Neuronal stem cell (in vitro differentiated cells): ENCODE data around the gene LGALS16. TPM values are rescaled to one million over a fixed set of nuclear protein-coding genes. Genes with fewer than 3 reads are reported as not detected.

Source experiments
- DNase-seq: peaks from one replicate; pipeline ENCODE4 v3.0.0-alpha.2; 2013; ENCODE audit warnings: low spot score
- H2AFZ ChIP-seq: one replicate; pipeline ENCODE4 v1.6.1; 2013; ENCODE audit warnings: mild to moderate bottlenecking, low read length, inconsistent platforms
- H2AK5ac ChIP-seq: 2 replicates; pipeline ENCODE4 v1.6.1; 2013; ENCODE audit warnings: low read depth, mild to moderate bottlenecking, inconsistent platforms, low read length, moderate library complexity, mixed read lengths
- H2BK120ac ChIP-seq: 2 replicates; pipeline ENCODE4 v1.6.1; 2013; ENCODE audit warnings: low read depth, mild to moderate bottlenecking, inconsistent platforms, low read length, moderate library complexity, mixed read lengths
- H2BK12ac ChIP-seq: one replicate; pipeline ENCODE4 v1.6.1; 2013; ENCODE audit warnings: low read length, inconsistent platforms
- H2BK15ac ChIP-seq: 2 replicates; pipeline ENCODE4 v1.6.1; 2013; ENCODE audit warnings: mild to moderate bottlenecking, low read length, inconsistent platforms, mixed read lengths
- H2BK5ac ChIP-seq: one replicate; pipeline ENCODE4 v1.6.1; 2013; ENCODE audit warnings: inconsistent platforms, mild to moderate bottlenecking, low read length, moderate library complexity
- H3K14ac ChIP-seq: one replicate; pipeline ENCODE4 v1.6.1; 2013; ENCODE audit warnings: low read length, inconsistent platforms
- H3K18ac ChIP-seq: 2 replicates; pipeline ENCODE4 v1.6.1; 2013; ENCODE audit warnings: low read length, inconsistent platforms
- H3K23ac ChIP-seq: 2 replicates; pipeline ENCODE4 v1.6.1; 2013; ENCODE audit warnings: low read depth, mild to moderate bottlenecking, mixed read lengths, low read length, inconsistent platforms; ENCODE audit not compliant: poor library complexity
- H3K27ac ChIP-seq: replicated peaks from 3 replicates; pipeline ENCODE4 v1.5.1; 2013; ENCODE audit warnings: low read length, inconsistent platforms
- H3K27me3 ChIP-seq, 3 experiments: 2 replicates each; pipeline ENCODE4 v1.6.1; 2013; ENCODE audit warnings: low read length in 3 of 3, mild to moderate bottlenecking in 2 of 3, inconsistent platforms in 1 of 3, low read depth in 1 of 3, mixed read lengths in 1 of 3, moderate library complexity in 1 of 3; ENCODE audit not compliant: control insufficient read depth in 3 of 3, insufficient read depth in 3 of 3
- H3K36me3 ChIP-seq, 2 donors: replicated peaks in 1 of 2; 2 replicates each; pipeline ENCODE4 v1.6.1; 2013; ENCODE audit warnings: low read length in 2 of 2; ENCODE audit not compliant: control insufficient read depth in 2 of 2, insufficient read depth in 2 of 2
- H3K4ac ChIP-seq: 2 replicates; pipeline ENCODE4 v1.6.1; 2013; ENCODE audit warnings: inconsistent platforms, mild to moderate bottlenecking, low read length, moderate library complexity
- H3K4me1 ChIP-seq, 2 donors: 1 replicate in 1 of 2; 2 replicates in 1 of 2; pipeline ENCODE4 v1.6.1; 2013; ENCODE audit warnings: low read length in 2 of 2, low read depth in 1 of 2; ENCODE audit not compliant: control insufficient read depth in 2 of 2, insufficient read depth in 1 of 2
- H3K4me2 ChIP-seq: one replicate; pipeline ENCODE4 v1.6.1; 2013; ENCODE audit warnings: mild to moderate bottlenecking, low read length, inconsistent platforms; ENCODE audit not compliant: insufficient read depth, poor library complexity, severe bottlenecking
- H3K4me3 ChIP-seq, 2 donors: 2 replicates each; pipeline ENCODE4 v1.5.1; 2013; ENCODE audit warnings: low read length in 2 of 2, mild to moderate bottlenecking in 2 of 2, inconsistent platforms in 1 of 2, moderate library complexity in 1 of 2
- H3K79me1 ChIP-seq: one replicate; pipeline ENCODE4 v1.6.1; 2013; ENCODE audit warnings: low read depth, mild to moderate bottlenecking, inconsistent platforms, low read length, moderate library complexity
- H3K9ac ChIP-seq: one replicate; pipeline ENCODE4 v1.6.1; 2013; ENCODE audit warnings: mild to moderate bottlenecking, low read depth, low read length, inconsistent platforms; ENCODE audit not compliant: poor library complexity
- H3K9me3 ChIP-seq, 2 donors: replicated peaks in 1 of 2; 2 replicates each; pipeline versions ENCODE3 to v1.6.1; 2013; ENCODE audit warnings: low read length in 2 of 2, mild to moderate bottlenecking in 2 of 2, inconsistent platforms in 1 of 2, low read depth in 1 of 2, mixed read lengths in 1 of 2, moderate library complexity in 1 of 2; ENCODE audit not compliant: control insufficient read depth in 2 of 2, insufficient read depth in 1 of 2
- H4K8ac ChIP-seq: one replicate; pipeline ENCODE4 v1.6.1; 2013; ENCODE audit warnings: low read depth, mild to moderate bottlenecking, inconsistent platforms, low read length, moderate library complexity
- H4K91ac ChIP-seq: one replicate; pipeline ENCODE4 v1.6.1; 2013; ENCODE audit warnings: low read length, low read depth, mild to moderate bottlenecking, inconsistent platforms; ENCODE audit not compliant: poor library complexity
- WGBS, 2 donors: extraction: QIAGEN DNeasy Blood & Tissue Kit; methylation state at CpG; one replicate each; pipeline ENCODE4 v1.1.7; 2013; ENCODE audit warnings: missing lambda C conversion rate in 2 of 2, mixed read lengths in 1 of 2; ENCODE audit not compliant: insufficient read length in 2 of 2, insufficient replicate concordance in 1 of 2; ENCODE audit errors: extremely low coverage in 2 of 2; 5-methylcytosine and 5-hydroxymethylcytosine counted together
- polyA plus RNA-seq, 2 experiments: library from polyadenylated mRNA; stranded (reverse); fragments of 200-250 nt; gene quantifications; one replicate each; pipeline ENCODE4 v1.2.3, GENCODE V29; 2013

Gene LGALS16, protein sequence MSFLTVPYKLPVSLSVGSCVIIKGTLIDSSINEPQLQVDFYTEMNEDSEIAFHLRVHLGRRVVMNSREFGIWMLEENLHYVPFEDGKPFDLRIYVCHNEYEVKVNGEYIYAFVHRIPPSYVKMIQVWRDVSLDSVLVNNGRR
- not detected for polyA plus RNA-seq (2013, experiment 1 of 2)
- polyA plus RNA-seq (2013, experiment 2 of 2) = not detected

DNA sequence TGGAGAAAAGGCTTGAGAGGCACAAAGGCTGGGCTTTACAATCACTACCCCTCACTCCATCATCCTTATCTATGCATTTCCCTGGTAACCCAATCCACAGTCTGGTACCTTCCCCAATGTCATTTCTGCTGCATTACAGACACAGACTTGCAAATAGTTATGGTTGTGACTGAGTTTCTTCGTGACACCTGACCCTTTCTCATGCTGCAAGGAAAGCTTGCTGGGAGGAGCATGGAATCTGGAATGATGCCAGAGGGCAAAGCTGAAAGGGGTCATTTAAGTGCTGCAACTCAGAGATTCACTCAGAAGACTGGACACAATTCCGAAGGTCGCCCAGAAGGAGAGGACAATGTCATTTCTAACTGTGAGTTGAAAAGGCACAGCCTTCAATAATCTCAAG lies at the start of gene LGALS16:
LGALS16 (plus strand) TSS at position 301 of the 400 bp plus-strand sequence; CDS start at position 350, 49 bp downstream.
- Histone ChIP-seq H3K14ac (no peak within 1 kb of the TSS), H4K91ac (no peak within 1 kb of the TSS), H3K27me3 (peaks cover 0 to 3% (median 0%) of the 10 kb centered on the region in 3 experiments), H3K27ac (no peak within 1 kb of the TSS), H3K23ac (no peak within 1 kb of the TSS), H3K9ac (peak within 1 kb of the TSS; percentile 18), H3K4me2 (no peak within 1 kb of the TSS), H2AK5ac (no peak within 1 kb of the TSS), H2AFZ (no peak within 1 kb of the TSS), H4K8ac (no peak within 1 kb of the TSS), H3K36me3 (no peaks in the 10 kb centered on the region), H3K18ac (no peak within 1 kb of the TSS), H3K79me1 (peaks cover 1% of the 10 kb centered on the region), H3K9me3 (no peaks in the 10 kb centered on the region), H3K4me1 (no peaks in the 10 kb centered on the region), H2BK15ac (no peak within 1 kb of the TSS), H2BK5ac (no peak within 1 kb of the TSS), H3K4ac (no peak within 1 kb of the TSS), H2BK12ac (no peak within 1 kb of the TSS), H3K4me3 (peak within 1 kb of the TSS in 1 of 2 donors; percentile 63), H2BK120ac (no peak within 1 kb of the TSS)
- no peak for DNase-seq
- WGBS, 2 donors = no CpG with 5 or more reads among the region's 3 CpGs

DNA sequence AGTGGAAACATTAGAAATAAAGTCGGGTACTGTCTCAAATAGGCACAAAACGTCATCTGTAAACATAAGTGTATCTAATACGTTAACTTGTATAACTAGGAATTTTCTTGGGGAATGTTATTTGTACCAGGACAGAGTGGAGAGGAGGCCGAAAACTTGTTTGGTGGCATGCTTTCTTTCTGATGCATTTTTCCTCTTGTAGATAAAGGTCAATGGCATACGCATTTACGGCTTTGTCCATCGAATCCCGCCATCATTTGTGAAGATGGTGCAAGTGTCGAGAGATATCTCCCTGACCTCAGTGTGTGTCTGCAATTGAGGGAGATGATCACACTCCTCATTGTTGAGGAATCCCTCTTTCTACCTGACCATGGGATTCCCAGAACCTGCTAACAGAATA lies 48.7 kb upstream of the LGALS16 start:
- H2BK15ac ChIP-seq = no peak overlapping the region
- H3K79me1 ChIP-seq = no peaks in the 10 kb centered on the region

DNA sequence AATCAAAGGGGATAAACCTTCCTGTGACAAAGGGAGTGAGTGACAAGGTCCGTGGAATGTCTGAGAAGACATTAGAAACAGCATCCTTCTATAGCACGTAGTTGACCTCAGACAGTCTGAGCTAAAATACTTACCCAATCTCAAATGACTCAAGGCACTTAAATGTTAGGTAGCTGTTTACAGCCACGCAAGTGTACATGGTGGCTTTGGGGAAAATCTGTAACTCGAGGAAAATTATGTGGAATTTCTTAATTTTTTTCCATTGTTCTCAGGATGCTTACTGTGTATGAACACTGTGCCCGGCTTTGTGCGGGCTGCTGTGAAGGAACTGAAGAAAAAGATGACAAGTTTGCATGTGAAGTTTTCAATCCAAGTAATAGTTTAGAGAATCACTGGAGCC lies 48.2 kb upstream of the LGALS16 start:
- no peak overlapping the region for H2AK5ac ChIP-seq
- no peak overlapping the region for H2BK120ac ChIP-seq
- H3K18ac ChIP-seq = no peak overlapping the region
- no peak overlapping the region for H3K14ac ChIP-seq
- no peak overlapping the region for H2BK5ac ChIP-seq
- H3K27ac ChIP-seq = no peak overlapping the region
- no CpG with 5 or more reads among the region's 6 CpGs for WGBS, 2 donors
- no peak overlapping the region for H3K4ac ChIP-seq
- H3K4me2 ChIP-seq = no peak overlapping the region
- peaks cover 0 to 6% (median 0%) of the 10 kb centered on the region in 3 experiments for H3K27me3 ChIP-seq
- no peak overlapping the region for H2AFZ ChIP-seq
- H2BK12ac ChIP-seq = no peak overlapping the region
- H4K91ac ChIP-seq = no peak overlapping the region
- no peaks in the 10 kb centered on the region for H3K36me3 ChIP-seq
- no peaks in the 10 kb centered on the region for H3K79me1 ChIP-seq
- no peak for DNase-seq
- H3K9ac ChIP-seq = no peak overlapping the region
- no peak overlapping the region for H4K8ac ChIP-seq
- no peak overlapping the region for H3K4me3 ChIP-seq
- H3K4me1 ChIP-seq = no peaks in the 10 kb centered on the region
- no peak overlapping the region for H2BK15ac ChIP-seq
- H3K23ac ChIP-seq = no peak overlapping the region
- peaks cover 0 to 2% of the 10 kb centered on the region in 2 donors for H3K9me3 ChIP-seq

More for the DNA sequence above, 48.7 kb upstream of the LGALS16 start:
- Histone ChIP-seq H3K27me3 (peaks cover 0 to 6% (median 0%) of the 10 kb centered on the region in 3 experiments), H2BK120ac (no peak overlapping the region), H3K9ac (no peak overlapping the region), H4K8ac (no peak overlapping the region), H3K9me3 (peaks cover 0 to 2% of the 10 kb centered on the region in 2 donors), H2BK12ac (no peak overlapping the region), H2BK5ac (no peak overlapping the region), H2AFZ (no peak overlapping the region), H3K4me3 (no peak overlapping the region), H3K4me2 (no peak overlapping the region), H3K23ac (no peak overlapping the region), H4K91ac (no peak overlapping the region), H3K4me1 (no peaks in the 10 kb centered on the region), H2AK5ac (no peak overlapping the region), H3K4ac (no peak overlapping the region), H3K18ac (no peak overlapping the region), H3K36me3 (no peaks in the 10 kb centered on the region), H3K14ac (no peak overlapping the region), H3K27ac (no peak overlapping the region)
- no peak for DNase-seq
- no CpG with 5 or more reads among the region's 9 CpGs for WGBS, 2 donors

DNA sequence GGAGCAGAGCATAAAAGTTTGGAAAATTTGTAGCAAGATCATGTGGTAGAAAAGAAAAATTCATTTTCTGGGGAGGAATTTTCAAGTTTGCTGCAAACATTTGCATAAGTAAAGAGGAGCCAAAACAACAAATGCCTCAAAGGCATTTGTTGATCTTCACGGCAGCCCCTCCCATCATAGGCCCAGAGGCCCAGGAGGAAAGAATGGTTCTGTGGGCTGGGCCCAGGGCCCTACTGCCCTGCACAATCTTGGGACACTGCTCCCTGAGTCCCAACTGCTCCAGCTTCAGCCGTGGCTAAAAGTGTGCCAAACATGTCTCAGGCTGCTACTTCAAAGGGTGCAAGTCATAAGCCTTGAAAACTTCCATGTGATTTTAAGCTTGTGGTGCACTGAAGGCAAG lies 42.1 kb upstream of the LGALS16 start:
- no peak overlapping the region for H2BK12ac ChIP-seq
- H2BK5ac ChIP-seq = no peak overlapping the region
- H3K23ac ChIP-seq = no peak overlapping the region
- H3K4me3 ChIP-seq = no peak overlapping the region
- no peaks in the 10 kb centered on the region for H3K4me1 ChIP-seq
- H3K27me3 ChIP-seq = peaks cover 0 to 1% (median 0%) of the 10 kb centered on the region in 3 experiments
- H2AK5ac ChIP-seq = no peak overlapping the region
- H4K8ac ChIP-seq = no peak overlapping the region
- H3K4ac ChIP-seq = no peak overlapping the region
- no peak overlapping the region for H2AFZ ChIP-seq
- no CpG with 5 or more reads among the region's 2 CpGs for WGBS, 2 donors
- no peak overlapping the region for H4K91ac ChIP-seq
- no peak overlapping the region for H3K14ac ChIP-seq
- no peak overlapping the region for H2BK120ac ChIP-seq
- H3K9ac ChIP-seq = no peak overlapping the region
- DNase-seq = no peak
- no peak overlapping the region for H3K27ac ChIP-seq
- no peak overlapping the region for H3K4me2 ChIP-seq
- no peaks in the 10 kb centered on the region for H3K36me3 ChIP-seq
- no peak overlapping the region for H2BK15ac ChIP-seq
- no peak overlapping the region for H3K18ac ChIP-seq
- H3K79me1 ChIP-seq = no peaks in the 10 kb centered on the region
- peaks cover 0 to 5% of the 10 kb centered on the region in 2 donors for H3K9me3 ChIP-seq
